A673 (cell line): ENCODE results near the gene AATK.

Experiments used
- CTCF ChIP-seq: fragments of 300-800, 200-600 bp; sonication (generic); conservative IDR thresholded peaks from 2 replicates; pipeline ENCODE4 v1.5.1; 2017; ENCODE audit warnings: low read depth, mild to moderate bottlenecking, antibody characterized with exemption, low read length, moderate library complexity, mixed read lengths
- EZH2 ChIP-seq: fragments of 200-600 bp; sonication (generic); IDR thresholded peaks from 2 replicates; pipeline ENCODE4 v1.6.1; 2017; ENCODE audit warnings: borderline replicate concordance, low read depth, mild to moderate bottlenecking, mixed read lengths, antibody characterized with exemption, low read length; ENCODE audit not compliant: poor library complexity, severe bottlenecking

- TF ChIP-seq EZH2: no peak
- no peak for TF ChIP-seq CTCF
Observed at GRCh38 chr17:81180836-81181810, 15.1 kb upstream of the AATK start.
